ENCODE measurements around the gene BPIFB1.

The BPIFB1 gene

GRCh38 chr20:33328157-33329137, 45.4 kb downstream of the BPIFB1 start:
- no peak for FAIRE-seq

- FAIRE-seq, result no peak
Measured at GRCh38 chr20:33332905-33333456, 50.0 kb downstream of the BPIFB1 start.

GRCh38 chr20:33333616-33334015, 50.6 kb downstream of the BPIFB1 start:
- no peak for FAIRE-seq

- no peak for FAIRE-seq
Measured at GRCh38 chr20:33334111-33334510, 51.1 kb downstream of the BPIFB1 start.

- FAIRE-seq, result no peak
Measured at GRCh38 chr20:33336375-33336774, 53.4 kb downstream of the BPIFB1 start.

GRCh38 chr20:33337119-33337518, 54.1 kb downstream of the BPIFB1 start:
- FAIRE-seq, result no peak

- FAIRE-seq, result no peak
Measured at GRCh38 chr20:33337531-33338165, 54.6 kb downstream of the BPIFB1 start.

- FAIRE-seq, result no peak
Measured at GRCh38 chr20:33338467-33339258, 55.6 kb downstream of the BPIFB1 start.

GRCh38 chr20:33339515-33340058, 56.6 kb downstream of the BPIFB1 start:
- no peak for FAIRE-seq

GRCh38 chr20:33343521-33343920, 60.5 kb downstream of the BPIFB1 start:
- FAIRE-seq, result no peak

- no peak for FAIRE-seq
Measured at GRCh38 chr20:33345342-33345741, 62.3 kb downstream of the BPIFB1 start.

GRCh38 chr20:33348136-33348937, 65.3 kb downstream of the BPIFB1 start:
- FAIRE-seq, result no peak

- no peak for FAIRE-seq
Measured at GRCh38 chr20:33349493-33349892, 66.5 kb downstream of the BPIFB1 start.

- FAIRE-seq, result no peak
Measured at GRCh38 chr20:33351696-33352095, 68.7 kb downstream of the BPIFB1 start.

- FAIRE-seq, result no peak
Measured at GRCh38 chr20:33352258-33353012, 69.4 kb downstream of the BPIFB1 start.

GRCh38 chr20:33353013-33353402, 70.0 kb downstream of the BPIFB1 start:
- FAIRE-seq, result no peak
